ENCODE data around the gene RYR1.
"Not testable (repeated sequence)": the region's sequence is repeated elsewhere in the genome, so short reads cannot be mapped to it uniquely, and the experiment has no call there.

The RYR1 gene

DNA sequence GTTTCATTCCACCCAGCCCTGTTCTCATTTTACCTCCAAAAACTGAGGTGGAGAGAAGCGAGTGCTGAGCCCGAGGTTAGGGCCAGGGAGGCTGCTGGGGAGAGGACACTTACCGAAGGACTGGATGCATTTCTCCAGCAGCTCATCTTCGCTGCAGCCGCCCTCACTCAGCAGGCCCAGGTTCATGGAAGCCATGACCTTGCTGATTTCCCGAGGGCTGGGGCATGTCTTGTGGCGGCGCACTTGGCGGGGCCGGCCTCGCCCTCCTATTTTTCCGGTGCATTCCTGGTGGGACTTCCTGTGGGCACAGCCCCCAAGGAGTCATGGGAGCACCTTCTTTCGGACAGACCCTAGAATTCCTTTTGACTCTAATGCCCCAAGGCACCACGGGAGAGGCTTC is 11.6 kb upstream of the RYR1 start:
- H3K4me3 ChIP-seq (ENCODE audit: low read depth, low read length): no peak overlapping the region
- no peak for DNase-seq (ENCODE audit: low read depth)
- TF ChIP-seq, protein P1, sequence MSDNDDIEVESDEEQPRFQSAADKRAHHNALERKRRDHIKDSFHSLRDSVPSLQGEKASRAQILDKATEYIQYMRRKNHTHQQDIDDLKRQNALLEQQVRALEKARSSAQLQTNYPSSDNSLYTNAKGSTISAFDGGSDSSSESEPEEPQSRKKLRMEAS (IDR thresholded peaks at IDR 0.05; ENCODE audit: low read depth, low read length): no peak
- no peak for TF ChIP-seq MYC (IDR thresholded peaks at IDR 0.05; ENCODE audit: low read depth, low read length)
- TF ChIP-seq, protein P2, sequence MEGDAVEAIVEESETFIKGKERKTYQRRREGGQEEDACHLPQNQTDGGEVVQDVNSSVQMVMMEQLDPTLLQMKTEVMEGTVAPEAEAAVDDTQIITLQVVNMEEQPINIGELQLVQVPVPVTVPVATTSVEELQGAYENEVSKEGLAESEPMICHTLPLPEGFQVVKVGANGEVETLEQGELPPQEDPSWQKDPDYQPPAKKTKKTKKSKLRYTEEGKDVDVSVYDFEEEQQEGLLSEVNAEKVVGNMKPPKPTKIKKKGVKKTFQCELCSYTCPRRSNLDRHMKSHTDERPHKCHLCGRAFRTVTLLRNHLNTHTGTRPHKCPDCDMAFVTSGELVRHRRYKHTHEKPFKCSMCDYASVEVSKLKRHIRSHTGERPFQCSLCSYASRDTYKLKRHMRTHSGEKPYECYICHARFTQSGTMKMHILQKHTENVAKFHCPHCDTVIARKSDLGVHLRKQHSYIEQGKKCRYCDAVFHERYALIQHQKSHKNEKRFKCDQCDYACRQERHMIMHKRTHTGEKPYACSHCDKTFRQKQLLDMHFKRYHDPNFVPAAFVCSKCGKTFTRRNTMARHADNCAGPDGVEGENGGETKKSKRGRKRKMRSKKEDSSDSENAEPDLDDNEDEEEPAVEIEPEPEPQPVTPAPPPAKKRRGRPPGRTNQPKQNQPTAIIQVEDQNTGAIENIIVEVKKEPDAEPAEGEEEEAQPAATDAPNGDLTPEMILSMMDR (IDR thresholded peaks at IDR 0.05; ENCODE audit: low read depth, low read length): no peak
- no peak for TF ChIP-seq POLR2A (IDR thresholded peaks at IDR 0.05; ENCODE audit: extremely low read depth, insufficient read length)

DNA sequence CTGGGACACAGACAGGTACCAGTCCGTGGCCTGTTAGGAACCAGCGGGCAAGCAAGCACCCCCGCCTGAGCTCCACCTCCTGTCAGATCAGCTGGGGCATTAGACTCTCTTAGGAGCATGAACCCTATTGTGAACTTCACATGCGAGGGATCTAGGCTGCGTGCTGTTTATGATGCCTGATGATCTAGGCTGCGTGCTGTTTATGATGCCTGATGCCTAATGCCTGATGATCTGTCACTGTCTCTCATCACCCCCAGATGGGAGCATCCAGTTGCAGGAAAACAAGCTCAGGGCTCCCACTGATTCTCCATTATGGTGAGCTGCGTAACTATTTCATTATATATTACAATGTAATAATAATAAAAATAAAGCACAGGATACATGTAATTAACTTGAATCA is 11.1 kb upstream of the RYR1 start:
- no peak for DNase-seq (ENCODE audit: low read depth)
- TF ChIP-seq POLR2A (IDR thresholded peaks at IDR 0.05; ENCODE audit: extremely low read depth, insufficient read length) (no peak), MYC (IDR thresholded peaks at IDR 0.05; ENCODE audit: low read depth, low read length) (no peak)
- TF ChIP-seq, protein P1 (IDR thresholded peaks at IDR 0.05; ENCODE audit: low read depth, low read length): no peak
- TF ChIP-seq, protein P2 (IDR thresholded peaks at IDR 0.05; ENCODE audit: low read depth, low read length): no peak
- no peak overlapping the region for H3K4me3 ChIP-seq (ENCODE audit: low read depth, low read length)

DNA sequence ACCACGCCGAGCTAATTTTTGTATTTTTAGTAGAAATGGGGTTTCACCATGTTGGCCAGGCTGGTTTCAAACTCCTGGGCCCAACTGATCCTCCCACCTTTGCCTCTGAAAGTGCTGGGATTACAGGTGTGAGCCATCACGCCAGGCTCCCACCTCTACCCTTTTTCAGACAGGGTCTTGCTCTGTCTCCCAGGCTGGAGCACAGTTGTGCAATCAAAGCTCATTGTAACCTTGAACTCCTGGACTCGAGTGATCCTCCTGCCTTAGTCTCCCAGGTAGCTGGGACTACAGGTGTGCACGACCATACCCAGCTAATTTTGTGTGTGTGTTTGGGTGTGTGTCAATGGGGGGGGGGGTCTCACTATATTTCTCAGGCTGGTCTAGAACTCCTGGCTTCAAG is 9.2 kb upstream of the RYR1 start:
- DNase-seq (ENCODE audit: low read depth): no peak
- H3K4me3 ChIP-seq (ENCODE audit: low read depth, low read length): no peak overlapping the region
- TF ChIP-seq, protein P2 (IDR thresholded peaks at IDR 0.05; ENCODE audit: low read depth, low read length): no peak
- TF ChIP-seq, protein P1 (IDR thresholded peaks at IDR 0.05; ENCODE audit: low read depth, low read length): no peak
- no peak for TF ChIP-seq MYC (IDR thresholded peaks at IDR 0.05; ENCODE audit: low read depth, low read length)
- TF ChIP-seq POLR2A (IDR thresholded peaks at IDR 0.05; ENCODE audit: extremely low read depth, insufficient read length): no peak

DNA sequence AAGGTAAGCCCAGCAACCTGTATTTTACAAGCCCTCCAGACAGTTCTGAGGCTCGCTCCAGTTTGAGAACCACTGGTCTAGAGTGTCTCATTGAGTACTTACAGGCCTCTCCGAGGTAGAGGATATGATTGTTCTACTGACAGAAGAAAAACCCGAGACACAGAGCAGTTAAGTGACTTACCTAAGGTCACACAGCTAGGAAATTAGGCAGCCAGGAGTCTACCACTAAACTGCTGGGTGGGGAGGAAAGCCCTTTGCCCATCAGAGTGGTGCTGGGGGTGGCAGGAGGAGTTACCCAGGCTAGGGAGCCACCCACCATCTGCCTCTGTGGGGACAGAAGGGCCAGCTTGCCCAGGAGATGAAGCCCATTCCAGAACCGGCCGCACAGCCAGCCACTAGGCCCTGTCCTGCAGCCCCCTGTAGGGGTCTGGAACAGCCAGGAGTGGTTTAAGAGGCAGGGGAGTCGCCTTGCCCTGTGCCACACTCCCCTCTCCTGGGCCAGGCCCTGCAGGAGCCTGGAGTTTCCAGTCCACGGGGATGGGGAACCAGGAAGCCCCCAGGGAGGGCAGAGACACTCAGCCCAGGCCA is 8.2 kb upstream of the RYR1 start:
- H3K4me3 ChIP-seq (ENCODE audit: low read depth, low read length): no peak overlapping the region
- DNase-seq (ENCODE audit: low read depth): peak; percentile 14
- TF ChIP-seq, protein P1 (IDR thresholded peaks at IDR 0.05; ENCODE audit: low read depth, low read length): no peak
- TF ChIP-seq MYC (IDR thresholded peaks at IDR 0.05; ENCODE audit: low read depth, low read length) (no peak), POLR2A (IDR thresholded peaks at IDR 0.05; ENCODE audit: extremely low read depth, insufficient read length) (no peak)
- TF ChIP-seq, protein P2 (IDR thresholded peaks at IDR 0.05; ENCODE audit: low read depth, low read length): no peak

DNA sequence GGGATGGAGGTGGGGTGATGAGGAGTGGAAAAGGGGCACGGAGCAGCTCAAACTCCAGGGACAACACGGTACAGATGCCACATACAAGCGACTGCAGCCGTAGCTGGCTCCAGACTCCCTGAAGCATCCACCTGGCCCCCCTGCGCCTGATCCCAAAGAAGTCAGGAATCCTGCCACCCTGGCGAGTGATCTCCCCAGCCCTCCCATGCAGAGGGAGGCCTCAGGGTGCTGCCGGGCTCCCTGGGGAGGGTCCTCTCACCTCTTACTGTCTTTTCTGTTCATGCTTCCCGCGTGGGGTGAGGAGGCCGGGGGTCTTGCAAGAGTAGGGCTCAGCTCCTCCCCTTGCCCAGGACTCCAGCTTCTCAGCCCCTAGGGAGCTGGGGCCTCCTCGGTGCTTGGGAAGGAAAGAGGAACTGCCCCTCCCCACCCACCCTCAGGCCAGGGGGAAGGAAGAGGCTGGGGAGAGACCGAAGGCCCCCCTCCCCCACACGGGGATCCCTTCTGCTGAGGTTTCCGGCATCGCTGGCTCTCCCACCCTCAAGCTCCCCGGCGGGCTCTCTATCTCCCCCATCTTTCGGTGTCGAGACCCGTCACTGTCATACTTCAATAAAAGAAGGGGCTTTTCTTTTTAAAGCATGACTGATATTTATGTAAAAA is 7.6 kb upstream of the RYR1 start, which contains the start of gene RASGRP4:
TSS of gene RASGRP4 (minus strand) at position 410 of the 657 bp plus-strand sequence. CDS start at position 282, 128 bp downstream.
- DNase-seq (ENCODE audit: low read depth): peak; percentile 93
- H3K4me3 ChIP-seq (ENCODE audit: low read depth, low read length): no peak within 1 kb of the TSS
- TF ChIP-seq POLR2A (IDR thresholded peaks at IDR 0.05; ENCODE audit: extremely low read depth, insufficient read length): no peak
- TF ChIP-seq, protein P1 (IDR thresholded peaks at IDR 0.05; ENCODE audit: low read depth, low read length): no peak
- no peak for TF ChIP-seq MYC (IDR thresholded peaks at IDR 0.05; ENCODE audit: low read depth, low read length)
- TF ChIP-seq, protein P2 (IDR thresholded peaks at IDR 0.05; ENCODE audit: low read depth, low read length): no peak

DNA sequence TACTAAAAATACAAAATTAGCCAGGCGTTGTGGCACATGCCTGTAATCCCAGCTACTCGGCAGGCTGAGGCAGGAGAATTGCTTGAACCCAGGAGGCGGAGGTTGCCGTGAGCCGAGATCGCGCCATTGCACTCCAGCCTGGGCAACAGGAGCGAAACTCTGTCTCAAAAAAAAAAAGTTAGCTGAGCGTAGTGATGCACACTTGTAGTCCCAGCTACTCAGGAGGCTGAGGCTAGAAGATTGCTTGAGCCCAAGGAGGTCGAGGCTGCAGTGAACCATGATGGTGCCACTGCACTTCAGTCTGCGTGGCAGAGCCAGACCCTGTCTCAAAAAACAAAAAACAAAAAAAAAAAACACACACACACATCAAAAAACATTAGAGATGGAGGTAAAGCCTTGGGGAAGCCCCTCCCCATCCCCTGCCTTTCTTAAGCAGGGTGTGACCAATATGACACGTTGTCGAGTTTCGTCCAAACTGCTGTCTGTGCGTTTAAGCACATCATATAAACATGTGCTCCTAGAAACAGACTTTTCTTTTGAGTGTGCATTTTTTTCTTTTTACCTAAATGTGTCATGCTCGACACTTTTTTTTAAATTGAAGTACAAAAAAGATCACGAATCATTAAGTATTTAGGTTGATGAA is 6.3 kb upstream of the RYR1 start:
- DNase-seq (ENCODE audit: low read depth): not testable (repeated sequence)

More for the DNA sequence above, 6.3 kb upstream of the RYR1 start:
- not testable (repeated sequence) for H3K4me3 ChIP-seq (ENCODE audit: low read depth, low read length)
